Activated naive CD4-positive, alpha-beta T cell treated with Interleukin-2 at 50 U/mL for 16 hours (primary cell): ENCODE data around the gene SLC47A2.
A peak's percentile ranks its signal among the peaks of the same experiment; 100 is the strongest.

Experiments
- DNase-seq: peaks from one replicate; pipeline ENCODE4 v3.0.0-alpha.2; 2020

Gene SLC47A2

GRCh38 chr17:19725486-19725885 lies 9.1 kb upstream of the SLC47A2 start:
- DNase-seq = no peak

GRCh38 chr17:19724501-19725420 lies 8.4 kb upstream of the SLC47A2 start:
- DNase-seq = peak; percentile 56

- DNase-seq = no peak
Observed at GRCh38 chr17:19723964-19724363, 7.6 kb upstream of the SLC47A2 start.

- no peak for DNase-seq
Observed at GRCh38 chr17:19720631-19721426, 4.4 kb upstream of the SLC47A2 start.

- DNase-seq = no peak
Observed at GRCh38 chr17:19720210-19720475, 3.8 kb upstream of the SLC47A2 start.

- DNase-seq = no peak
Observed at GRCh38 chr17:19719355-19720209, 3.2 kb upstream of the SLC47A2 start.

GRCh38 chr17:19718613-19719354 lies 2.4 kb upstream of the SLC47A2 start:
- DNase-seq = no peak

GRCh38 chr17:19718041-19718612 lies 1.7 kb upstream of the SLC47A2 start:
- DNase-seq = no peak

- no peak for DNase-seq
Observed at GRCh38 chr17:19717411-19717908, 1.1 kb upstream of the SLC47A2 start.

- DNase-seq = no peak
Observed at GRCh38 chr17:19717031-19717360, 612 bp upstream of the SLC47A2 start.

GRCh38 chr17:19714542-19715411 lies 1.6 kb downstream of the SLC47A2 start:
- DNase-seq = no peak

GRCh38 chr17:19713901-19714361 lies 2.5 kb downstream of the SLC47A2 start:
- DNase-seq = no peak

- DNase-seq = no peak
Observed at GRCh38 chr17:19713462-19713861, 2.9 kb downstream of the SLC47A2 start.

GRCh38 chr17:19712436-19713004 lies 3.9 kb downstream of the SLC47A2 start:
- no peak for DNase-seq

- DNase-seq = no peak
Observed at GRCh38 chr17:19709841-19710240, 6.5 kb downstream of the SLC47A2 start.

GRCh38 chr17:19708431-19709175 lies 7.8 kb downstream of the SLC47A2 start:
- DNase-seq = no peak

GRCh38 chr17:19707728-19708221 lies 8.6 kb downstream of the SLC47A2 start:
- DNase-seq = no peak

GRCh38 chr17:19706791-19707727 lies 9.3 kb downstream of the SLC47A2 start:
- DNase-seq = no peak
